Measurements from ENCODE around the gene DOK5. TPM values are rescaled to one million over a fixed set of nuclear protein-coding genes. Genes with fewer than 3 reads are reported as not detected.

DOK5 gene
- total and polyA plus RNA-seq, 2 of the 4 experiments (the other 2 are of a cell fraction): 2.8 to 3.9 TPM

GRCh38 chr20:54565255-54565654 lies 89.9 kb downstream of the DOK5 start:
- Histone ChIP-seq H2AK9ac (replicated peaks; ENCODE audit: low read depth, low read length, poor library complexity) (no peak overlapping the region), H3K4ac (ENCODE audit: low read depth, low read length) (no peak overlapping the region), H4K91ac (ENCODE audit: insufficient read depth, low read depth, low read length) (no peak overlapping the region), H4K5ac (ENCODE audit: low read depth, low read length) (no peak overlapping the region), H3K23ac (ENCODE audit: low read depth, low read length) (no peak overlapping the region), H3K14ac (replicated peaks; ENCODE audit: low read depth, low read length) (no peak overlapping the region), H2AFZ (replicated peaks; ENCODE audit: low read length, poor library complexity) (no peak overlapping the region), H3K79me1 (ENCODE audit: low read depth in 1 of 2, low read length in 2 of 2) (no peaks in the 10 kb centered on the region), H3K9ac (ENCODE audit: low read depth, low read length) (no peak overlapping the region), H3K4me1 (ENCODE audit: control insufficient read depth, insufficient read depth, low read length) (no peaks in the 10 kb centered on the region), H2BK5ac (ENCODE audit: low read depth, low read length, poor library complexity, severe bottlenecking) (no peak overlapping the region), H2BK20ac (ENCODE audit: low read depth, low read length) (no peak overlapping the region), H4K8ac (ENCODE audit: low read depth in 2 of 2, low read length in 2 of 2) (no peak overlapping the region), H3K18ac (ENCODE audit: low read depth, low read length) (no peak overlapping the region), H4K20me1 (ENCODE audit: insufficient read depth, low read length) (no peaks in the 10 kb centered on the region), H2BK15ac (ENCODE audit: low read depth, low read length) (no peak overlapping the region), H3K9me1 (ENCODE audit: insufficient read depth, low read length) (no peaks in the 10 kb centered on the region), H3K4me2 (ENCODE audit: low read depth, low read length) (no peak overlapping the region), H2AK5ac (ENCODE audit: low read depth, low read length) (no peak overlapping the region), H3K36me3 (ENCODE audit: control insufficient read depth, insufficient read depth, low read length) (no peaks in the 10 kb centered on the region), H3K27ac (ENCODE audit: insufficient read depth, low read length) (no peak overlapping the region), H3K56ac (ENCODE audit: extremely low read depth, insufficient read depth, low read length) (no peak overlapping the region), H3K4me3 (ENCODE audit: insufficient read depth, low read depth, low read length) (no peak overlapping the region), H3K27me3 (ENCODE audit: control insufficient read depth, insufficient read depth, low read length) (no peaks in the 10 kb centered on the region), H2BK120ac (ENCODE audit: low read depth, low read length) (no peak overlapping the region), H3K9me3 (ENCODE audit: control insufficient read depth, insufficient read depth, low read length) (0 out of 2 replicates have a peak, but pooled peaks cover 2% of the 10 kb centered on the region)
- DNase-seq (no peak), ATAC-seq (ENCODE audit: low read depth) (no peak)
- BruUV-seq (replicated peaks): no TSS peak
- in situ Hi-C loops (cut with MboI; ENCODE audit: low sequenced_read_pairs) (no loop called here), intact Hi-C loops (cut with micrococcal nuclease) (no loop called here), dilution Hi-C loops (cut with HindIII; ENCODE audit: low sequenced_read_pairs, unreplicated experiment) (no loop called here)
- WGBS, 2 experiments (ENCODE audit: extremely low coverage in 2 of 2, insufficient read length in 1 of 2): no CpG with 5 or more reads among the region's 1 CpG
- ChIA-PET POLR2A (ENCODE audit: unreplicated experiment) (no interaction called here), CTCF (no interaction called here)
- TF ChIP-seq MAFK (IDR thresholded peaks at IDR 0.05; ENCODE audit: low read depth, low read length) (no peak), MAZ (IDR thresholded peaks at IDR 0.05; ENCODE audit: borderline replicate concordance, low read depth, low read length) (no peak), CTCF (conservative IDR thresholded peaks at IDR 0.05; ENCODE audit: low read depth, low read length) (no peak), CHD1 (IDR thresholded peaks at IDR 0.05; ENCODE audit: low read depth, low read length) (no peak), USF2 (IDR thresholded peaks at IDR 0.05; ENCODE audit: low read depth, low read length) (no peak), FOS (IDR thresholded peaks at IDR 0.05; ENCODE audit: low read depth, low read length) (no peak)
